Panc1 (cell line): ENCODE data around the gene RAPGEF5. TPM values are rescaled to one million over a fixed set of nuclear protein-coding genes. Genes with fewer than 3 reads are reported as not detected.

Source experiments
- ATAC-seq: fragments of 200-7000 bp; cut with Tn5 transposase; 2 replicates; pipeline ENCODE4 v1.9.1; 2020; ENCODE audit warnings: mild to moderate bottlenecking, moderate library complexity
- BruUV-seq: library from RNA; stranded (reverse); fragments of 400-500 nt; replicated peaks from 2 replicates; lab custom pipeline; 2021; lab: Mats Ljungman, UMichigan
- CTCF ChIA-PET: fragments of 300-600 bp; sonication (Branson Sonifier 250); formaldehyde crosslinking; loops from one replicate; lab custom pipeline; 2022; ENCODE audit warnings: antibody characterized with exemption; lab: Charles Lee
- POLR2A ChIA-PET: fragments of 300-600 bp; sonication (Branson Sonifier 250); formaldehyde crosslinking; loops from one replicate; lab custom pipeline; 2022; ENCODE audit warnings: antibody characterized with exemption; lab: Charles Lee
- DNase-seq: peaks from one replicate; pipeline ENCODE4 v3.0.0-alpha.2; 2010; ENCODE audit warnings: low read depth, low spot score
- H3K27ac ChIP-seq: 2 replicates; pipeline ENCODE4 v1.5.1; 2011; ENCODE audit warnings: mild to moderate bottlenecking, low read length, inconsistent platforms
- H3K27me3 ChIP-seq: fragments of 200-500 bp; sonication (Bioruptor generic); 2 replicates; pipeline ENCODE4 v1.6.0; 2014; ENCODE audit warnings: low read length, inconsistent platforms; ENCODE audit not compliant: control insufficient read depth, insufficient read depth
- H3K36me3 ChIP-seq: fragments of 200-500 bp; sonication (Bioruptor generic); 2 replicates; pipeline ENCODE4 v1.5.1; 2014; ENCODE audit warnings: inconsistent platforms, mild to moderate bottlenecking, low read length, moderate library complexity; ENCODE audit not compliant: control insufficient read depth, insufficient read depth
- H3K4me1 ChIP-seq: 2 replicates; pipeline ENCODE4 v1.5.1; 2011; ENCODE audit warnings: inconsistent platforms, mild to moderate bottlenecking, low read length, moderate library complexity; ENCODE audit not compliant: control insufficient read depth, insufficient read depth
- H3K4me3 ChIP-seq, 2 experiments: 2 replicates each; pipeline ENCODE4 v1.5.1; 2011 to 2012; ENCODE audit warnings: low read depth in 2 of 2, low read length in 2 of 2, mild to moderate bottlenecking in 2 of 2, inconsistent platforms in 1 of 2, moderate library complexity in 1 of 2
- H3K9me3 ChIP-seq: fragments of 200-500 bp; sonication (Bioruptor generic); 2 replicates; pipeline ENCODE4 v1.5.1; 2014; ENCODE audit warnings: low read depth, mild to moderate bottlenecking, inconsistent platforms, low read length, moderate library complexity; ENCODE audit not compliant: control insufficient read depth, insufficient read depth
- POLR2AphosphoS5 ChIP-seq: IDR thresholded peaks from 2 replicates; pipeline ENCODE4 v1.6.1; 2012; ENCODE audit warnings: mild to moderate bottlenecking, low read depth, low read length, moderate library complexity
- SIN3A ChIP-seq: IDR thresholded peaks from 2 replicates; pipeline ENCODE4 v1.6.1; 2012; ENCODE audit warnings: low read depth, mild to moderate bottlenecking, low read length, moderate library complexity, borderline replicate concordance; ENCODE audit not compliant: insufficient read depth
- TCF7L2 ChIP-seq: IDR thresholded peaks from 2 replicates; pipeline ENCODE4 v1.6.1; 2011; ENCODE audit warnings: mild to moderate bottlenecking, low read depth, low read length, inconsistent platforms
- in situ Hi-C: cut with HindIII; loops from 2 replicates; pipeline ENCODE4 v1.10.0; 2016; ENCODE audit warnings: low sequenced_read_pairs, low pct_unique_long_range_greater_than_20kb
- intact Hi-C: fragments of 100-400 bp; cut with micrococcal nuclease; formaldehyde crosslinking; loops from one replicate; pipeline ENCODE4 v1.10.0; 2022; ENCODE audit not compliant: unreplicated experiment
- total RNA-seq: library from RNA; stranded (reverse); gene quantifications from one replicate; pipeline ENCODE4 v1.2.1, GENCODE V29; 2021; ENCODE audit not compliant: unreplicated experiment
- TF ChIP-seq, protein P1 (sequence below): fragments of 450-650 bp; IDR thresholded peaks from 2 replicates; pipeline ENCODE4 v1.5.1; 2017; ENCODE audit warnings: mild to moderate bottlenecking
- TF ChIP-seq, protein P2 (sequence below), 2 experiments: IDR thresholded peaks; 2 replicates each; pipeline ENCODE4 v1.6.1; 2011 to 2012; ENCODE audit warnings: low read depth in 2 of 2, control low read depth in 1 of 2, low read length in 1 of 2, mild to moderate bottlenecking in 1 of 2, moderate library complexity in 1 of 2; ENCODE audit not compliant: insufficient read depth in 1 of 2

Gene RAPGEF5
- total RNA-seq, 1 experiment from 2014 or later, result 1.4 TPM

DNA sequence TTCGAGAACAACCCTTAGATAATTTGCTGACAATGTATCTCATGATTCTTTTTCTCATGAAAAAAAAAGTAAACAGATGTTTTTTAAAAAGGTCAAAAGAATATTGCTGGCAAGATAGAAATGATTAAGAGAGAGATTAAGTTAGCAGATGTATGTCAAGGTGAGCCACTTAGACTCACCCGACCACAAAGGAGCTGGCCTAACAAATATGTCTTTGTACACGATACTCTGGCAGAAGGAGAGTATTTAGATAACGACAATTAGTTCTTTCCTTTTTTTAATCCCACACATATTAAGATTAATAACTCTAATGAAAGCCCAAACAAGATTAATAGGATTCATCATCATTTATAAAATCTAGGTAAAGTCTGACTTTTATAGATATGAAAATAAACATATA, 156.7 kb downstream of the RAPGEF5 start:
- intact Hi-C loops, result no loop called here

DNA sequence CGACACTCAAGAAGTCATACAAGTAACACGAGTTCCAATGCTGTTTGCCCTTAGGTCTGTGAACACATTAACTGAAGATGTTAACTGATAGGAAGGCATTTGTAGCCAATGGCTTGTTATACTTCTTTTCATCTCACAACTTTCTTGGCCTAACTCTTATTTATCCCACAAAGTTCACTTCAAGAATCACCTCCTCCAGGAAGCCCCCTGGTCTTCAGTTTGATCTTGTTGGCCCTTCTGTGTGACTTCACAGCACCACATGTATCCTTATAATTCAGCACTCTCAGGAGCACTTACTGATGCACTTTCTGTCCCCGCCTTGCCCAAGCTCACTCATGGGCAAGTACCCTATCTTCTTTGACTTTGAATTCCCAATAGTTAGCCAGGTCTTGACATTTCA, 159.6 kb downstream of the RAPGEF5 start:
- ChIA-PET POLR2A (no interaction called here), CTCF (no interaction called here)
- intact Hi-C loops (no loop called here), in situ Hi-C loops (no loop called here)
- H3K27me3 ChIP-seq, result peaks cover 3% of the 10 kb centered on the region; the same call in 1 of the 2 replicates
- H3K4me3 ChIP-seq, result no peak overlapping the region
- no peaks in the 10 kb centered on the region for H3K36me3 ChIP-seq
- DNase-seq, result no peak
- no peak for ATAC-seq
- no peak for TF ChIP-seq TCF7L2
- H3K27ac ChIP-seq, result no peak overlapping the region
- H3K9me3 ChIP-seq, result no peaks in the 10 kb centered on the region
- no peaks in the 10 kb centered on the region for H3K4me1 ChIP-seq
- BruUV-seq, result no TSS peak

More for the DNA sequence above, 156.7 kb downstream of the RAPGEF5 start:
- H3K27me3 ChIP-seq, result no peaks in the 10 kb centered on the region
- DNase-seq, result no peak
- no peaks in the 10 kb centered on the region for H3K9me3 ChIP-seq
- ATAC-seq, result no peak
- in situ Hi-C loops, result no loop called here
- no peak overlapping the region for H3K27ac ChIP-seq
- TF ChIP-seq TCF7L2 (no peak), POLR2AphosphoS5 (no peak), SIN3A (no peak)
- TF ChIP-seq, protein P1, sequence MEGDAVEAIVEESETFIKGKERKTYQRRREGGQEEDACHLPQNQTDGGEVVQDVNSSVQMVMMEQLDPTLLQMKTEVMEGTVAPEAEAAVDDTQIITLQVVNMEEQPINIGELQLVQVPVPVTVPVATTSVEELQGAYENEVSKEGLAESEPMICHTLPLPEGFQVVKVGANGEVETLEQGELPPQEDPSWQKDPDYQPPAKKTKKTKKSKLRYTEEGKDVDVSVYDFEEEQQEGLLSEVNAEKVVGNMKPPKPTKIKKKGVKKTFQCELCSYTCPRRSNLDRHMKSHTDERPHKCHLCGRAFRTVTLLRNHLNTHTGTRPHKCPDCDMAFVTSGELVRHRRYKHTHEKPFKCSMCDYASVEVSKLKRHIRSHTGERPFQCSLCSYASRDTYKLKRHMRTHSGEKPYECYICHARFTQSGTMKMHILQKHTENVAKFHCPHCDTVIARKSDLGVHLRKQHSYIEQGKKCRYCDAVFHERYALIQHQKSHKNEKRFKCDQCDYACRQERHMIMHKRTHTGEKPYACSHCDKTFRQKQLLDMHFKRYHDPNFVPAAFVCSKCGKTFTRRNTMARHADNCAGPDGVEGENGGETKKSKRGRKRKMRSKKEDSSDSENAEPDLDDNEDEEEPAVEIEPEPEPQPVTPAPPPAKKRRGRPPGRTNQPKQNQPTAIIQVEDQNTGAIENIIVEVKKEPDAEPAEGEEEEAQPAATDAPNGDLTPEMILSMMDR, result no peak
- TF ChIP-seq, protein P2, sequence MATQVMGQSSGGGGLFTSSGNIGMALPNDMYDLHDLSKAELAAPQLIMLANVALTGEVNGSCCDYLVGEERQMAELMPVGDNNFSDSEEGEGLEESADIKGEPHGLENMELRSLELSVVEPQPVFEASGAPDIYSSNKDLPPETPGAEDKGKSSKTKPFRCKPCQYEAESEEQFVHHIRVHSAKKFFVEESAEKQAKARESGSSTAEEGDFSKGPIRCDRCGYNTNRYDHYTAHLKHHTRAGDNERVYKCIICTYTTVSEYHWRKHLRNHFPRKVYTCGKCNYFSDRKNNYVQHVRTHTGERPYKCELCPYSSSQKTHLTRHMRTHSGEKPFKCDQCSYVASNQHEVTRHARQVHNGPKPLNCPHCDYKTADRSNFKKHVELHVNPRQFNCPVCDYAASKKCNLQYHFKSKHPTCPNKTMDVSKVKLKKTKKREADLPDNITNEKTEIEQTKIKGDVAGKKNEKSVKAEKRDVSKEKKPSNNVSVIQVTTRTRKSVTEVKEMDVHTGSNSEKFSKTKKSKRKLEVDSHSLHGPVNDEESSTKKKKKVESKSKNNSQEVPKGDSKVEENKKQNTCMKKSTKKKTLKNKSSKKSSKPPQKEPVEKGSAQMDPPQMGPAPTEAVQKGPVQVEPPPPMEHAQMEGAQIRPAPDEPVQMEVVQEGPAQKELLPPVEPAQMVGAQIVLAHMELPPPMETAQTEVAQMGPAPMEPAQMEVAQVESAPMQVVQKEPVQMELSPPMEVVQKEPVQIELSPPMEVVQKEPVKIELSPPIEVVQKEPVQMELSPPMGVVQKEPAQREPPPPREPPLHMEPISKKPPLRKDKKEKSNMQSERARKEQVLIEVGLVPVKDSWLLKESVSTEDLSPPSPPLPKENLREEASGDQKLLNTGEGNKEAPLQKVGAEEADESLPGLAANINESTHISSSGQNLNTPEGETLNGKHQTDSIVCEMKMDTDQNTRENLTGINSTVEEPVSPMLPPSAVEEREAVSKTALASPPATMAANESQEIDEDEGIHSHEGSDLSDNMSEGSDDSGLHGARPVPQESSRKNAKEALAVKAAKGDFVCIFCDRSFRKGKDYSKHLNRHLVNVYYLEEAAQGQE (IDR thresholded peaks at IDR 0.05; ENCODE audit: insufficient read depth in 1 of 2, low read depth in 2 of 2, low read length in 1 of 2), result no peak
- no TSS peak for BruUV-seq
- H3K36me3 ChIP-seq, result no peaks in the 10 kb centered on the region
- H3K4me3 ChIP-seq, result no peak overlapping the region
- POLR2A ChIA-PET, result no interaction called here
- no peaks in the 10 kb centered on the region for H3K4me1 ChIP-seq
- CTCF ChIA-PET, result no interaction called here

DNA sequence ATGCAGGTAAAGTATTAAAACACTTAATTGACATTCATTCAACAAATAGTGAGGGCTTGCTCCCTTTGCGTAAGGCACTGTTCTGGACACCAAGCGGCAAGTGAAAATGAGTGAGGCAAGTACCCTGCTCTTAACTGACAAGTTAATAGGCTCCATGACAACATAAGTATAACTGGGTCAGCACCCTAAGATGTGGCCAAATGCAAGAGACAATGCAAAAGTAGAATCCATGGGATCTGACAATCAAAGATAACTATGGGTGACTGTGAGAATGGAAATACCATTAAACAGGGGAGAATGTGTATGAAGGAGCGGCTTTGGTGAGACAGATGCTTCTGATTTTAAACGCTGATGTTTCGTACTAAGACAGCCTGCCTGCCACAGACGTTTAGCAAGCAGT, 160.5 kb downstream of the RAPGEF5 start:
- no TSS peak for BruUV-seq
- intact Hi-C loops (no loop called here), in situ Hi-C loops (no loop called here)
- Histone ChIP-seq H3K4me3 (no peak overlapping the region), H3K27ac (no peak overlapping the region), H3K27me3 (peaks cover 3% of the 10 kb centered on the region; the same call in 1 of the 2 replicates), H3K36me3 (no peaks in the 10 kb centered on the region), H3K4me1 (no peaks in the 10 kb centered on the region), H3K9me3 (no peaks in the 10 kb centered on the region)
- no peak for DNase-seq
- ChIA-PET POLR2A (no interaction called here), CTCF (no interaction called here)
- TF ChIP-seq, protein P1, result no peak
- TF ChIP-seq, protein P2 (IDR thresholded peaks at IDR 0.05; ENCODE audit: insufficient read depth in 1 of 2, low read depth in 2 of 2, low read length in 1 of 2), result no peak
- no peak for TF ChIP-seq POLR2AphosphoS5
- no peak for TF ChIP-seq SIN3A
- TF ChIP-seq TCF7L2, result no peak
- no peak for ATAC-seq
